Measurements from ENCODE around the gene ZNF462. TPM values are rescaled to one million over a fixed set of nuclear protein-coding genes. Genes with fewer than 3 reads are reported as not detected.

Gene ZNF462
- total and polyA plus RNA-seq, 4 donors, result 0.35 to 2.1 (median 1.4) TPM

GRCh38 chr9:107060062-107060461 is 197.1 kb downstream of the ZNF462 start:
- Histone ChIP-seq H3K27me3 (ENCODE audit: control insufficient read depth in 4 of 4, insufficient read depth in 4 of 4, low read length in 3 of 4) (no peaks in the 10 kb centered on the region), H3K36me3 (ENCODE audit: control insufficient read depth in 4 of 4, insufficient read depth in 3 of 4, low read depth in 1 of 4, low read length in 3 of 4) (no peaks in the 10 kb centered on the region), H3K4me3 (ENCODE audit: low read depth in 1 of 3, low read length in 3 of 3) (no peak overlapping the region), H3K9me3 (ENCODE audit: control insufficient read depth in 4 of 4, low read length in 3 of 4) (no peaks in the 10 kb centered on the region), H3K9ac (ENCODE audit: low read depth in 1 of 2, low read length in 2 of 2) (no peak overlapping the region), H3K4me1 (ENCODE audit: control insufficient read depth in 4 of 4, insufficient read depth in 4 of 4, low read length in 3 of 4) (no peaks in the 10 kb centered on the region), H3K27ac (ENCODE audit: low read depth in 1 of 2, low read length in 2 of 2) (no peak overlapping the region)
- no peak for DNase-seq (ENCODE audit: low spot score)
- WGBS, result 79% methylated on average over 2 of the region's 2 CpGs
- TF ChIP-seq CTCF (IDR thresholded peaks at IDR 0.05; ENCODE audit: low read depth, low read length, missing input control) (no peak), TAF1 (conservative IDR thresholded peaks at IDR 0.05) (no peak), JUND (IDR thresholded peaks at IDR 0.05) (no peak), SP1 (IDR thresholded peaks at IDR 0.05) (no peak), HNF4G (IDR thresholded peaks at IDR 0.05) (no peak), FOXA1 (IDR thresholded peaks at IDR 0.05) (no peak), ATF3 (IDR thresholded peaks at IDR 0.05) (no peak), HNF4A (conservative IDR thresholded peaks at IDR 0.05) (no peak), GABPA (IDR thresholded peaks at IDR 0.05 in 1 of 2, conservative IDR thresholded peaks at IDR 0.05 in 1 of 2) (no peak), EGR1 (IDR thresholded peaks at IDR 0.05; ENCODE audit: low read depth in 2 of 2) (no peak), RXRA (IDR thresholded peaks at IDR 0.05) (no peak), NR2F2 (IDR thresholded peaks at IDR 0.05) (no peak)

Small RNA genes within 50 kb of the gene (small RNA-seq; reads per million reads assigned to genes)
- not detected for gene RNA5SP292

Measured in liver (tissue), 10 donors.